Activated T-cell treated with anti-CD3 and anti-CD28 coated beads for 48 hours (primary cell): ENCODE results near the gene THAP9.
"Not testable (repeated sequence)": the region's sequence is repeated elsewhere in the genome, so short reads cannot be mapped to it uniquely, and the experiment has no call there.

ENCODE experiments used
- DNase-seq: peaks from one replicate; pipeline ENCODE4 v3.0.0-alpha.2; 2020; ENCODE audit warnings: low read depth

THAP9 gene, protein sequence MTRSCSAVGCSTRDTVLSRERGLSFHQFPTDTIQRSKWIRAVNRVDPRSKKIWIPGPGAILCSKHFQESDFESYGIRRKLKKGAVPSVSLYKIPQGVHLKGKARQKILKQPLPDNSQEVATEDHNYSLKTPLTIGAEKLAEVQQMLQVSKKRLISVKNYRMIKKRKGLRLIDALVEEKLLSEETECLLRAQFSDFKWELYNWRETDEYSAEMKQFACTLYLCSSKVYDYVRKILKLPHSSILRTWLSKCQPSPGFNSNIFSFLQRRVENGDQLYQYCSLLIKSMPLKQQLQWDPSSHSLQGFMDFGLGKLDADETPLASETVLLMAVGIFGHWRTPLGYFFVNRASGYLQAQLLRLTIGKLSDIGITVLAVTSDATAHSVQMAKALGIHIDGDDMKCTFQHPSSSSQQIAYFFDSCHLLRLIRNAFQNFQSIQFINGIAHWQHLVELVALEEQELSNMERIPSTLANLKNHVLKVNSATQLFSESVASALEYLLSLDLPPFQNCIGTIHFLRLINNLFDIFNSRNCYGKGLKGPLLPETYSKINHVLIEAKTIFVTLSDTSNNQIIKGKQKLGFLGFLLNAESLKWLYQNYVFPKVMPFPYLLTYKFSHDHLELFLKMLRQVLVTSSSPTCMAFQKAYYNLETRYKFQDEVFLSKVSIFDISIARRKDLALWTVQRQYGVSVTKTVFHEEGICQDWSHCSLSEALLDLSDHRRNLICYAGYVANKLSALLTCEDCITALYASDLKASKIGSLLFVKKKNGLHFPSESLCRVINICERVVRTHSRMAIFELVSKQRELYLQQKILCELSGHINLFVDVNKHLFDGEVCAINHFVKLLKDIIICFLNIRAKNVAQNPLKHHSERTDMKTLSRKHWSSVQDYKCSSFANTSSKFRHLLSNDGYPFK

DNA sequence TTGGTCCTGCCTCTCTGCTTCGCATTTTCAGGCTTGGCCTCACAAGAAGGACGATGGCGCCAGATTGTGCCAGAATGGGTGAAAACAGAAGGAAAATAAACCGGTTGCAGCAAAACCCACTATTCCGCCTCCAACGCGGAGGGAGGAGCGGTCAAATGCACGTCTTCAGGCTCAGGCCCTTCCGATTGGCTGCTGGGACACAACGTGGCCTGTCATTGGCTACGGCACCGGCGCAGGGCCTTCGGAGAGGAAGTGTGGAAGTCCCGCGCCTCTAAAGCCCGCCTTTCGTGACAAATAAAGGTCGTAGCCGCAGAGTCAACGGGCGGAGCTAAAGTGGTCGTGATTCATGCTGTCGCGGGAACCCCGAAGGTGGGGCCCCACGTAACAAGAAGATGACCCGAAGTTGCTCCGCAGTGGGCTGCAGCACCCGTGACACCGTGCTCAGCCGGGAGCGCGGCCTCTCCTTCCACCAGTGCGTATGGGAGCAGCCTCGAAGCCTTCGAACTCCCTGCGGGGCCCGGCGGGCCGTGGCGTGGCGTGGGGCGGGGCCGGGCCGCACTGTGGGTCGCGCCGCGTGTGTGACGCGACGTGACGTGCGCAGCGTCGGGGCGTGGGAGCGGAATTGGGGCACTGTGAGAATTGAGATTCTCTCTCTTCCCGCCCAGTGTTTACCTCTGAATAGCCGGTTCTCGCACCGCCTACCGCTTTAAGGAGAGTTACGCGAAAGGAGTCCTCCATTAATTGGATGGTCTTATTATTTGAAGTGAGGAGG is at the start of gene THAP9:
Gene THAP9, plus strand, starts transcription at position 325 of the 772 bp plus-strand sequence. Its CDS starts 68 bp downstream, at position 393.
- DNase-seq: peak; percentile 94

DNA sequence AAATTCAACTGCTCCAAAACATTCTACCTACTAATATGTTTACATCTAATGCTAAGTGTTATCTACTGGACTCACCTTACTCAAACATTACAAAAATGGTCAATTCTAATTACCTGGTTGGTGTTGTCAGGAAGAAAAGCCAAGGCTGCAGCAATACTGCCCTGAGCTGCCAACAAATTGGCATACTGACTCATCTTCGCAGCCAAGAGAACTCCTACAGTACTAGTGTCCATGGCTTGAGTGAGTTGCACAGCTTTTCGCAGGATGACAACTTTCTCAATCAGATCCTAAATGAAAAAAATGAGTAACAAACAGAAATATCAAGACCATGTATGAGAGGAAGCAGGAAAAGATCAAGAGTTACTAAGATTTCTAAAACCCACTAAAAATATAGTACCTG is 49.2 kb upstream of the THAP9 start:
- DNase-seq: no peak

DNA sequence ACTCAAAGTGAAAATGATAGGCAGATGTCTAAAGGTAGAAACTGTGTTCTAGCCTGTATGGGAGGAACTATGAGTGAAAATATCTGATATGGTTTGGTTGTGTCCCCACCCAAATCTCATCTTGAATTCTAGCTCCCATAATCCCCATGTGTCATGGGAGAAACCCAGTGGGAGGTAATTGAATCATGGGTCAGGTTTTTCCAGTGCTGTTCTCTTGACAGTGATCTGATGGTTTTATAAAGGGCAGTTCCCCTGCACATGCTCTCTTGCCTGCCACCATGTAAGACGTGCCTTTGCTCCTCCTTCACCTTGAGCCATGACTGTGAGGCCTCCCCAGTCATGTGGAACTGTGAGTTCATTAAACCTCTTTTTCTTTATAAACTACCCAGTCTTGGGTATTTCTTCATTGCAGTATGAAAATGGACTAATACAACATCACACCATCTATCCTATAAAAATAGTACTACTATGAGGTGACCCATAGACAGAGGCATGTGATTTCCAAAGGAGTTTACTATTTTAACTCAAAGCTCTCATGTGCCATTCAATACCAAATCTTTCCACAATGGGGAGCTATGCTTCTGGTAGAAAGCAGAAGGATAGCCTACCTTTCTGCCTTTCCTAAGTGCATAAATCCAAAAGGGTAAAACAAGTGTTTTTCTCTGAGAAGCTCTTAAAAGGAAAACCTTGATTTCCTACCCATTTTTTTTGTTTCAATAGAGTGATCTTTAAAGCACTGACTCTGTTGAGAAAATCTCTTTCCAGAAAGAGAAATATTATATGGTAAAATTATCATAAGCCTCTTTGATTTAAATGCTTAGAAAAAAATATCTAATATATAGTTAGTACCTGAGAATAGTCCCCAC is 48.4 kb upstream of the THAP9 start:
- no peak for DNase-seq

DNA sequence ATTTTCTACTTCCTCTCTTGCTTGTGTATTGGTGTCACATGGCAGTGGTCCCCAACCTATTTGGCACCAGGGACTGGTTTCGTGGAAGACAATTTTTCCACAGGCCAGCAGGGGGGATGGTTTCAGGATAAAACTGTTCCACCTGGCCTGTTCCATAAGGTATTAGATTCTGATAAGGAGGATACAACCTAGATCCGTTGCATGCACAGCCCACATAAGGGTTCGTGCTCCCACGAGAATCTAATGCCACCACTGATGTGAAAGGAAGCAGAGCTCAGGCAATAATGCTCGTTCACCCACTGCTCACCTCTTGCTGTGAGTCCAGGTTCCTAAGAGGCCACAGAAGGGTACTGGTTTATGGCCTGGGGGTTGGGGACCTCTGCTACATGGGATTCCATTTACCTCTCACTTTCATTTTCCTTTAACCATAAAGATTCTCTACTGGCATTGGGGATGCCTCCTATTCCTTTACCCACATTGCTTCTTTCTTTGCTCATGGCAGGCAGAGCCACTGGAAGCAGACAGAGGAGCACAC is 47.7 kb upstream of the THAP9 start:
- no peak for DNase-seq

DNA sequence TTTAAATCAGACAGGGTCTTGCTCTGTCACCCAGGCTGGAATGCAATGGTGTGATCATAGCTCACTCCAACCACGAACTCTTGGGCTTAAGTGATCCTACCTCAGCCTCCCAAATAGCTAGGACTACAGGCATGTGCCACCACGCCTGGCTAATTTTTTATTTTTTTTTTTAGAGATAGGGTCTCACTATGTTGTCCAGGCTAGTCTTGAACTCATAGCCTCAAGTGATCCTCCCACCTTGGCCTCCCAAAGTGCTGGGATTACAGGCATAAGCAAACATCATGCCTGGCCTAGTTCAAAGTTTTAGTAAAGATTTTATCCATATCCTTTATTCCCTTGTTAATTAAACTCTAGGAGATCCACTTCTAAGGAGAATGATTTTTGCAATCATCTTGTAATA is 40.0 kb upstream of the THAP9 start:
- DNase-seq: not testable (repeated sequence)

DNA sequence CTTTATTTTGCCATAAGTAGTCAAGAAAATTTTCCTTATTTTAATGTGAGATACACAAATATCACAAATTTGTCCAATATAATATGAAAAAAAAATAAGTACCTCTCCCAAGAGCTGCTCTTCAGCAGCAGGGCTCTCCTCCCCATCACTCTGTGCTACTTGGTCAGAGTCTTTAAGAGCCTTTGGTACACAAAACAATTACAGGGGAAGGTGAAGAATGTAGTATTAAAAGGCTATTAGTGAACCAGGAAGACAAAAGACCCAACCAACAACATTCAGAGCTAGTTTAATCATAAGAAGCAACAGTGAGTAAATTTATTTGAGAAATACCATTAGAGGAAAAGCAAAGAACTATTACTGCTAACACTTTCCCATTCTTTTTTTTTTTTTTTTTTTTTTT is 39.0 kb upstream of the THAP9 start:
- DNase-seq: no peak

DNA sequence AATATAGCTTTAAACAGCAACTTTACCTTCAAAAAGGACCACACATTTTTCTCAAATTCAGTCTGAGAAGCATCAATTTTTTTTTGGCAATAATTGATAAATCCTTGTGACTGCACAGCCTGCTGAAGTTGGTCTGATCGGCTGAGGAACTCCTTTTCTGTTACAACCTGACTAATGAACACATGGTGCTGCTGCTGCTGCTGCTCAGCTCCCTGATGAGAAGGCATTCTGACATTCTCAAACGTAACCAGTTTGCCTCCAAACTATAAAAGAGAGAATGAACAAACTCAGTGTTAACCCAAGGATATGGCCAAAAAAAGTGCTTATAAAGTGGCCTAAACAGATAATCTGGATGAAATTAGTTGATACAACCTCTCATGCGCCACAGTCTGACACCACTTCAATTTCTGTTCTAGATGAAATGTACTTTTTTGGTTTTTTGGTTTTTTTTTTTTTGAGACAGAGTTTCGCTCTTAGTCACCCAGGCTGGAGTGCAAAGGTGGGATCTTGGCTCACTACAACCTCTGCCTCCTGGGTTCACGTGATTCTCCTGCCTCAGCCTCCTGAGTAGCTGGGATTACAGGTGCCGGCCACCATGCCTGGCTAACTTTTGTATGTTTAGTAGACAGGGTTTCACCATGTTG is 36.1 kb upstream of the THAP9 start:
- DNase-seq: no peak

DNA sequence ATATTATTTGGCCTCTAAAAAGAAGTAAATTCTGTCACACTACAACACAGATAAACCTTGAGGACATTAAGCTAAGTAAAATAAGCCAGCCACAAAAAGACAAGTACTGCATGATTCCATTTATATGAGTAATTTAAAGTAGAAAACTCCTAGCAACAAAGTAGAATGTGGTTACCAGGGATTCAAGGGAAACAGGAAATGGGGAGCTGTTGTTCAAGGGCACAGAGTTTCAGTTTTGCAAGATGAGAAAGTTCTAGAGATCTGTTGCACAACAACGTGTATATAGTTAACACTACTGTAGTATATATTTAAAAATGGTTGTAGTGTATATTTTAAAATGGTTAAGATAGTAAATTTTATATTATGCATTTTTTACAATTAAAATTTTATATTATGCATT is 34.9 kb upstream of the THAP9 start:
- no peak for DNase-seq

DNA sequence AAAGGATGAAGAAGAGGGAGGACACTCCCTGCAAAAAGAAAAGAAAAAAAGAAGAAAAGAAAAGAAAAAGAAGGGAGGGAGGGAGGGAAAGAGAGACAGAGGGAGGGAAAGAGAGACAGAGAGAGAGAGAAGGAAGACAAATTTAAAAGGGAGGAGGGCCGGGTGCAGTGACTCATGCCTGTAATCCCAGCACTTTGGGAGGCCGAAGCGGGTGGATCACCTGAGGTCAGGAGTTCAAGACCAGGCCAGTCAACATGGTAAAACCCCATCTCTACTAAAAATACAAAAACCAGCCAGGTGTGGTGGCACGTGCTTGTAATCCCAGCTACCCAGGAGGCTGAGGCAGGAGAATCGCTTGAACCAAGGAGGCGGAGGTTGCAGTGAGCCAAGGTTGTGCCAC is 34.5 kb upstream of the THAP9 start:
- DNase-seq: not testable (repeated sequence)

DNA sequence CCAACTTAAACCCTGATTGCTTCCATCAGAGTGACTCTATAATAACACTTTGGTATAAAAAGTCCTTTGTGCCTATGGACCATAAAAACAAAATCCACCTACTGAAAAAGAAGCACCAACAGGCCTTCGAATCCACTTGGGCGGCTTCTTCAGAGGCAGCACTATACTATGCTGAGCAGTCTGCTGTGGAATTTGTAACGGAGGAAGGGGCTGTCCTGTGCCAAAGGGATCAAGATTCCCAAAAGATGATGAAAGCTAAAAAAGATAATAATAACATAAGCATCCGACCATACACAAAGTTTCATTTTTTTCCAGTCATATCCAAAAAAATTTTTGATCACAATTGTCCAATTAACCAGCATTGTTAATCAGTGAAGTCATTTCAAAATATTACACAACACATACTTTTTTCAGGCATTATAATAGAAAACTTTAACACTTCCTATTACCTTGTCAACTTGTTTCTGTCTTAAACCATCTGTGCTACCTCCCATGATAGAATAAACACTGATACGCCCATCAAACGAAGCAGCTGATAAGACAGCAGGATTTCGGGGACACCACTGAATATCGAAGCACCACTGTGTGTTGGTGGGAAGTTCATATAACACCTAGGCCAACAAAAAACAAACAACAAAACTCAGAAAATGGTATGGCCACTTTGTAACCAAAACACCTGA is 33.7 kb upstream of the THAP9 start:
- no peak for DNase-seq

DNA sequence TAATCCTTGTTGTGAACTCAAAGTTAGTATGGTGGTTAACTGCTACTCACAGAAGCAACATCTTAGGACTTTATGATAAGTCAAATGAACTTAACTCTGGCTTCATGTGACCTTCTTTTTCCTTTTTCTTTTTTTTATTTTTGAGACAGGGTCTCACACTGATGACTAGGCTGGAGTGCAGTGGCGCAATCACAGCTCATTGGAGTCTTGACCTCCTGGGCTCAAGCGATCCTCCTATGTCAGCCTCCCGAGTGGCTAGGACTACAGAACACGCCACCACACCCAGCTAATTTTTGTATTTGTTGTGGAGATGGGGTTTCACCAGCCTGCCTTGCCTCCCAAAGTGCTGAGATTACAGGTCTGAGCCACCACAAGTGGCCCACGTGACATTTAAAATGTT is 32.0 kb upstream of the THAP9 start:
- no peak for DNase-seq

DNA sequence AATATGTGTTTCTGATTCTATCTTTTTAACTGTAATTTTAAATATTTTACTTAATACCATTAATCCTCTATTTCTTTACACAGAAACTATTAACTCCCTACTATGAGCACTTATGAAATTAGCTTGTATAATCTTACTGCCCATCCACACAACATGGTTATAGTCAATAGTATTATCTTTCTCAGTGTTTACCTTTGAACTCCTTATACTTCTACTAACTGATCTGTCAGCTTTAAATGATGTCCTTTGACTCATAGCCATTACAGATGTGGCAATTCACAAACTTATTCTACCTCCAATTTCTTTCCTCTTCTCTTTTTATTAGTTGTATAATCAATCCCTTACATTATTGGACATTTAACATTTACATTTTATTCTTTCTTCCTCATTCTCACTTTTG is 15.1 kb upstream of the THAP9 start:
- DNase-seq: no peak

DNA sequence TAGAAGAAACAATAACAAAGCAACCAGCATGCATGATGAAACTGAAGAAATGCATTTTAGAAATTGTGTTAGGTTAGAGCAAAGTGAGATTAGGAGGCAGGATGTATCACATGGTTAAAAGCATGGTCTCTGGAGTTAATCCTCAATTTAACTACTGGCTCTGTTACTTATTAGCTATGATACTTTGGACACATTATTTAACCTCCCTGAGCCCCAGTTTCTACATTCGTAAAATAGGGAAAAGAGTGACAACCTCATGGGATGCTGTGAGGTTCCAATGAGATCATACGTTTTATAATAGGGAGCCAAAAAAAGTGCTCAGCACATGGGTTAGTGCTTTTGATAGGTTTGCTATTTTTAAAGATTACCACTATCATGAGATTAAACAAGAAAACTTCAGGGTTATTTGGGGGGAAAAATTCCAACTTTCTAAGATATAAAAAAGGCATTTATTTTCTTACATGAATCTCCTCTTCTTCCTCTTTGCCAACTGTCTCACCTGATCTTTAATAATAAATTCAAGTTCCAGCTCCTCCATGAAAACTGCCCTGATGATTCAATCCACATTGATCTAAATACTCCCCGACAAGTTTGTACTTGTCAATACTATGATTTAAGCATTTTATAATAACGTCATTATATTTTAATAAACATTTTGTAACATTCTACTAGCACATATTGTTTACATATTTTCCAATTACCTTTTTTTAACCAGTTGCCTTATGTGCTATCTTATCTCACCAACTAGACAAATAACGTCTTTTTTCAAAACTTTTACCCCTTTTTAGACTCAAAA is 14.2 kb upstream of the THAP9 start:
- no peak for DNase-seq

DNA sequence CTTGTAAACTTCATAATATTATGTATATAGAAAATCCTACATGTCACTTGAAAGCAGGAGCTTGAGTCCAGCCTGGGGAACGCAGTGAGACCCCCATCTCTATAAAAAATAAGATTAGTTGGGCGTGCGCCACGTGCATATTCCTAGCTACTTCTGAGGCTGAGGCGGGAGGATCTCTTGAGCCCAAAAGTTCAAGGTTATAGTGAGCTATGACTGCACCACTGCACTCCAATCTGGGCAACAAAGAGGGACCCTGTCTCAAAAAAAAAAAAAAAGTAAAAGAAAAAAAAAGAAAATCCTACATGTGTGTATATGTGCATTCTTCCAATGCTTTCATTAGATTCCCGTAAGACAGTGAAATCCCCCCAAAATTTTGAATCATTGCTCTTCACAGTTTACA is 11.2 kb upstream of the THAP9 start:
- no peak for DNase-seq

DNA sequence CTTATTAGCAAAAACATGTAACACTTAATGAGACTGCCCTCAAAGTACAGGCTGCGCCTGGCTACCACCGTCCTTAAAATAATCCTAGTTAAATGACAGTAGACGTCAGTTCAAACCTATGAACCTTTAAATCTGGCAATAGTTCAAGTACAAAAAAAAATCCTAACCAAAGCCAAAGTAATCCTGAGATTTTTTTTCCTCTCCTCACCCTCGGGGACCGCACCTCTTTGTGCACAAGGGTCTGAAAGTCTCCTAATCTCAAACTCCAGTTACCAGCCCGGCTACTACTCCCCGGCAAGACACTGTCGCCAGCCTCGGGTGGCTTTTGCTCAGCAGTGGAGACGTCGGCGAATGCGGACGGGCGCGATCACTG is 10.0 kb upstream of the THAP9 start:
- DNase-seq: no peak

DNA sequence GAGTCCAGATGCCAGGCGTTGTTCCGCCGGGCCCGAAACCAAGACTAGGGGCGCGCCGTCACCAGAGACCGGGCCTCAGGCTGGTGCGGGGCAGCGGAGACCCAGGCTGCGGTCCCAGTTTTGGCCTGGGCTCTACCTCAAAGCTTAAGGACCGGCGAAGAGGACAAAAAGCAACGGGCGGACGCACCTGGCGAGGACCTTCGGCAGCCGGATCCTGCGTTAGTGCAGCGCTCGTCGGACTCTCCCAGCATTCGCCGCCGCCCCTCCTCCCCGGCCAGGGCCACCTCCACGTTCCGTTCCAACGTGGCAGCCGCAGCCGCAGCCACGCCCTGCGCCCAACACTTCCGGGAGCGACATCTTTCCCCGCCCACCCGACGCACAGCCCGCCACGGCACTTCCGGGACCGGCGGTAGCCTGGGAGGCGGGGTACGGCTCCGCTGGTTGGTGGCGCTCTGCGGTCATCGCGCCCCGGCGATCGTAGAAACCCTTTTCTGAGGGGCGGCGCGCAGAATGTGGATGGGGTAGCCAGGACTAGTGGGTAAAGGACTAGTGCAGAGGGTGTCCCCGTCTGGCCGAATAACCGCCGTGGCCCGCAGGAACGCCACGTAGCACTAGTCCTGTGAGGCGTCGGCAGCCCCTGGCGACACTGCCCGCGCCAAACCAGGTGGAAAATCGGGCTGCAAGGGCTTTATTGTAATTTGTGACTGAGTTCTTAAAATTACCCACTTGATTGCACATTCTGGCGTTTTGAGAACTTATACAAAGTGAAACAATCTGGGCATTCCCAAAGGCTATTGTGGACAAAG is 9.4 kb upstream of the THAP9 start, which contains the start of gene SEC31A:
Gene SEC31A, minus strand, starts transcription at position 253 of the 806 bp plus-strand sequence. CDS start 9,217 bp downstream, outside the sequence.
- DNase-seq: peak; percentile 98

DNA sequence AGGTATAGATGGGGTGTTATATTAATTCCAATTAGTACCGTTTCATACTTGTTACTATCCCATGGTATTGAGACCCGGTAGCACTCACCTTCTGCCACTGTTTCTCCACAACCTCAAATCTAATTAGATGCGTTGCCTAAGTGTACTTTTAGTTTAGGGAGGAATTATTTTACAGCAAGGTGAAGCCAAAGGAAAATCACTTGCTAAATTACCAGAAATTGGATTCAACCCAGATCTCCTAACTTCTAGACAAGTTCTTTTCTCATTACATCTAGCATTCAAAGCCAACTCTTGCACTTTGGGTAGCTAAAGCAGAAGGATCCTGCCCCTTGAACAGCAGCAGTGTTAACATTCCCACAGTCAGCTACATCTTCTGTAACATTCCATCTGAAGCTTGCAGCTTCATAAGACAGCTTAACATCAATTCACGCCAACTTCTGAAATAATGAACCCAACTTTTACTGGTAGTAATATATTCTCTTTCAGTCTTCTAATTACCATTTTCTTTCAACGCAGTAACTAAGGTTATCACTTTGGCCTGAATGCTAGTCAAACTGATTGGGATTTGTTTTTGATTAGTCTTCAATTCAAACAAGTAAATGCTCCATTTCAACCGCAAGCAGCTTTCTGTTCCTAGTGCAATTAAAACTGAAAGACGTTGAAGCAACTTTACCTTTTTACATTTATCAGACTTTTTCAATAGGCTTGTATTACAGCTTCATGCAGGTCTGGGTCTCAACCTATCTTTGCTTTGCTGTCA is 8.6 kb upstream of the THAP9 start:
- no peak for DNase-seq

DNA sequence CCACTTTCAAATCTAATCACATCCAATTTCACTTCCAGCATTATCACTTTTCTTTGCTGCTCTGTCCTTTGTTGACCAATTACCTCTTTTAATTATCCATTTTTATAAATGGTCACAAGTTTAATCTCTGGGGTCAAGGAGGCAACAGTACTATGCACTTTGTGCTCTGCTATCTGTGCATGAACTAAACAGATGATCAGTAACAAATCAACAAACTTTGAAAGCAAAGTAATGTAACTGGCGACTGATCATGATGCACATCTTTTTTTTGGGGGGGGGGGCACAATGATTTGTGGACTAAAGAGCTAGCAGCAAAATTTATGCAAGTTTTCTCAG is 8.1 kb upstream of the THAP9 start:
- DNase-seq: no peak
